Fibroblast of skin of left quadriceps (primary cell): ENCODE results near the gene TEKTIP1.
"Not testable (repeated sequence)": the region's sequence is repeated elsewhere in the genome, so short reads cannot be mapped to it uniquely, and the experiment has no call there.

Source experiments
- DNase-seq, 2 experiments: peaks; one replicate each; pipeline ENCODE4 v3.0.0-alpha.2; 2013; ENCODE audit warnings: low read depth in 2 of 2

The TEKTIP1 gene

GRCh38 chr19:3523361-3524077 lies 15.5 kb upstream of the TEKTIP1 start:
- DNase-seq = no peak

- DNase-seq = no peak
Observed at GRCh38 chr19:3524078-3524842, 14.7 kb upstream of the TEKTIP1 start.

GRCh38 chr19:3524904-3525451 lies 14.0 kb upstream of the TEKTIP1 start:
- no peak for DNase-seq

GRCh38 chr19:3526507-3527237 lies 12.3 kb upstream of the TEKTIP1 start:
- no peak for DNase-seq

- DNase-seq = no peak
Observed at GRCh38 chr19:3527238-3527910, 11.6 kb upstream of the TEKTIP1 start.

GRCh38 chr19:3528080-3528479 lies 10.9 kb upstream of the TEKTIP1 start:
- no peak for DNase-seq

GRCh38 chr19:3528539-3529211 lies 10.3 kb upstream of the TEKTIP1 start:
- DNase-seq = no peak

- not testable (repeated sequence) for DNase-seq
Observed at GRCh38 chr19:3529299-3529698, 9.7 kb upstream of the TEKTIP1 start.

- DNase-seq = no peak
Observed at GRCh38 chr19:3530389-3530788, 8.6 kb upstream of the TEKTIP1 start.

GRCh38 chr19:3531716-3532115 lies 7.3 kb upstream of the TEKTIP1 start:
- no peak for DNase-seq

- no peak for DNase-seq
Observed at GRCh38 chr19:3532154-3532786, 6.7 kb upstream of the TEKTIP1 start.

- DNase-seq = no peak
Observed at GRCh38 chr19:3533033-3533432, 5.9 kb upstream of the TEKTIP1 start.

- no peak for DNase-seq
Observed at GRCh38 chr19:3533563-3534216, 5.3 kb upstream of the TEKTIP1 start.

- DNase-seq = no peak
Observed at GRCh38 chr19:3534375-3535234, 4.4 kb upstream of the TEKTIP1 start.

GRCh38 chr19:3535235-3535535 lies 3.8 kb upstream of the TEKTIP1 start:
- DNase-seq = no peak

- no peak for DNase-seq
Observed at GRCh38 chr19:3535563-3535965, 3.4 kb upstream of the TEKTIP1 start.

- DNase-seq = no peak
Observed at GRCh38 chr19:3535981-3536380, 3.0 kb upstream of the TEKTIP1 start.

GRCh38 chr19:3536429-3537100 lies 2.4 kb upstream of the TEKTIP1 start:
- DNase-seq = no peak

GRCh38 chr19:3537101-3537437 lies 1.9 kb upstream of the TEKTIP1 start:
- no peak for DNase-seq
